OCI-LY1 (cell line): ENCODE data around the gene ADARB2.

Experiments
- CTCF ChIP-seq: fragments of 200-600 bp; sonication (generic), shearing (Covaris generic); IDR thresholded peaks from 2 replicates; pipeline ENCODE4 v1.5.1; 2017; ENCODE audit warnings: mild to moderate bottlenecking, antibody characterized with exemption, low read length, moderate library complexity, mixed read lengths
- EZH2 ChIP-seq: fragments of 200-600 bp; sonication (generic), shearing (Covaris generic); IDR thresholded peaks from 2 replicates; pipeline ENCODE4 v1.8.0; 2017; ENCODE audit warnings: borderline replicate concordance, mixed run types, mild to moderate bottlenecking, antibody characterized with exemption, low read length, moderate library complexity, mixed read lengths

GRCh38 chr10:1534820-1535219 is 202.5 kb downstream of the ADARB2 start:
- TF ChIP-seq EZH2 (no peak), CTCF (no peak)
